Measurements from ENCODE around the gene BCL7C. TPM values are rescaled to one million over a fixed set of nuclear protein-coding genes. Genes with fewer than 3 reads are reported as not detected.

Gene BCL7C
- total and polyA plus RNA-seq, 8 donors, result 9.2 to 29.3 (median 11.2) TPM

DNA sequence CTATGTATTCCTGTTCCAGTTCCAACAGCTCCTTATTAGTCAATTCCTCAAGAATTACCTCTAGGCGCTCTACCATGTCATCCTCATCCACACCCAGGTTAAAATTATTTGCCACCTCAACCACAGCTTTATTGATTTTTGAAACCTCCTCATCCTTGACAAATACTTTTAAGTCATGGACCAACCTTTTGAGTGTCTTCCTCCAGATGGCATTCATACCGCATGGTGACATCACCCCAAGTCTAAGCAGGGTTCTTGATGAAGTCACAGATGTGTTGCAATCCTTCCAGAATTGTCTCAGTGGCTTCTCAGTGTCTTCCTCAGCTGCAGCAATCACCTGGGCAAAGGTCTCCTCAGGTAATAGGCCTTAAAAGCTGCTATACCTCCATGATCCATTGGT is 40.1 kb downstream of the BCL7C start:
- no peak overlapping the region for H3K27ac ChIP-seq
- H3K4me3 ChIP-seq, result no peak overlapping the region
- H3K36me3 ChIP-seq, result no peaks in the 10 kb centered on the region
- H3K4me1 ChIP-seq, result no peaks in the 10 kb centered on the region
- H3K27me3 ChIP-seq, result no peaks in the 10 kb centered on the region
- H3K9me3 ChIP-seq, result no peaks in the 10 kb centered on the region
- DNase-seq (no peak), ATAC-seq (no peak), FAIRE-seq (no peak)
- intact Hi-C loops (cut with DNase I), result no loop called here
- 96 to 100% methylated on average over 2 of the region's 2 CpGs for WGBS, 2 donors
- TF ChIP-seq, protein P1, sequence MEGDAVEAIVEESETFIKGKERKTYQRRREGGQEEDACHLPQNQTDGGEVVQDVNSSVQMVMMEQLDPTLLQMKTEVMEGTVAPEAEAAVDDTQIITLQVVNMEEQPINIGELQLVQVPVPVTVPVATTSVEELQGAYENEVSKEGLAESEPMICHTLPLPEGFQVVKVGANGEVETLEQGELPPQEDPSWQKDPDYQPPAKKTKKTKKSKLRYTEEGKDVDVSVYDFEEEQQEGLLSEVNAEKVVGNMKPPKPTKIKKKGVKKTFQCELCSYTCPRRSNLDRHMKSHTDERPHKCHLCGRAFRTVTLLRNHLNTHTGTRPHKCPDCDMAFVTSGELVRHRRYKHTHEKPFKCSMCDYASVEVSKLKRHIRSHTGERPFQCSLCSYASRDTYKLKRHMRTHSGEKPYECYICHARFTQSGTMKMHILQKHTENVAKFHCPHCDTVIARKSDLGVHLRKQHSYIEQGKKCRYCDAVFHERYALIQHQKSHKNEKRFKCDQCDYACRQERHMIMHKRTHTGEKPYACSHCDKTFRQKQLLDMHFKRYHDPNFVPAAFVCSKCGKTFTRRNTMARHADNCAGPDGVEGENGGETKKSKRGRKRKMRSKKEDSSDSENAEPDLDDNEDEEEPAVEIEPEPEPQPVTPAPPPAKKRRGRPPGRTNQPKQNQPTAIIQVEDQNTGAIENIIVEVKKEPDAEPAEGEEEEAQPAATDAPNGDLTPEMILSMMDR (IDR thresholded peaks at IDR 0.05), result no peak

DNA sequence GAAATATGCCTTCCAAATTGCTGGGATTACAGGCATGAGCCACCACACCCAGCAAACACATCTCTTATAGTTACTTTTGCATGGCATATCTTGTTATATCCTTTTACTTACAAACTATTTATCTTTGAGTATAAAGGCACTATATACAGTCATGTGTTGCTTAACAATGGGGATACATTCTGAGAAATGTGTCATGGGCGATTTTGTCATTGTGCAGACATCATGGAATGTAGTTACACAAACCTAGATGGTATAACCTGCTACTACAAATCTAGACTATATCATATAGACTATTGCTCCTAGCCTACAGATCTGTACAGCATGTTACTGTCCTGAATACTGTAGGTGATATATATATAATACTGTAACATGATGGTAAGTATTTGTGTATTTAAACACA is 43.6 kb downstream of the BCL7C start:
- no peak for ATAC-seq
- 39 to 54% methylated on average over 1 of the region's 1 CpG for WGBS, 2 donors
- TF ChIP-seq, protein P1 (IDR thresholded peaks at IDR 0.05), result no peak

DNA sequence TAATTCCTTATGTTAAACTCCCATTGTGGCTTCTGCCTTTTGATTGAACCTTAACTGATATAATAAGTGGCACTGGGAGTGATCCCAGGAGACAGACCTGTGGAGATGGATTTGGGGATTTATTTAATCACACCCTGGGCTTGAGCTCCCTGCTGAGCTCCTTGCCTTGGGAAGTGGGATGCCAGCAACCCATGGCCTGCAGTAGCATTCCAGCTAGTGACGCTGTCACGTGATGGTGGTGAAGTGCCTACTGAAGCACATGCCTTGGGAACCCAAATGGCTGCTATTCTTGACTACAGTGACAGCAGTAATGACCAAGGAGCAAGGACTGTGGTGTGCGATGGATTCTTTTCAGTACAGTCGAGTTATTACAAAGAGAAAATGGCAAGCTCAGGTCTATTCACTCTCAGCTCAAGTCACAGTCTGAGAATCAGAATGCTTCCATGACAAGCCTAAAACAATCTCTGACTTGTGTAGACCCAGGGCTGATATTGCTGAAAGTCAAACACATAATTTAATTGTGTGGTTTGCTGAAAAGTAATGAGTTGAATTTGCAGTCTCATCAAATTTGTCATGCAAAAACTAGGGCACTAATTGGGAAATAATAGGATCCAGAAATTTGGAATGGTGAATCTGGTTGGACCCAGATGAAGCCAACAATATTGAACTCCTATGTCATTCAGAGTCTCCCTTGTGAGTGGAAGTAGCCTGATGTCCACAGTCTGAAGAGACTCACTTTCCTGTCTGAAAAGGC is 47.1 kb downstream of the BCL7C start:
- Histone ChIP-seq H3K4me1 (peaks cover 0 to 5% (median 3%) of the 10 kb centered on the region in 3 donors), H3K27ac (no peak overlapping the region), H3K27me3 (no peaks in the 10 kb centered on the region), H3K9me3 (no peaks in the 10 kb centered on the region), H3K4me3 (no peak overlapping the region), H3K36me3 (no peaks in the 10 kb centered on the region)
- no peak for DNase-seq
- intact Hi-C loops (cut with DNase I), result loop anchor here in 2 of 3 donors (5.0 kb wide), 2 partner anchors 65 to 70 kb away; no protein-coding TSS in a partner anchor
- WGBS, 2 donors, result 82 to 84% methylated on average over 4 of the region's 4 CpGs
- no peak for FAIRE-seq
- ATAC-seq, result no peak
- TF ChIP-seq, protein P1 (IDR thresholded peaks at IDR 0.05), result no peak

More for the DNA sequence above, 43.6 kb downstream of the BCL7C start:
- no peaks in the 10 kb centered on the region for H3K9me3 ChIP-seq
- no peaks in the 10 kb centered on the region for H3K36me3 ChIP-seq
- DNase-seq, result no peak
- H3K4me1 ChIP-seq, result peaks cover 0 to 2% (median 0%) of the 10 kb centered on the region in 3 donors
- H3K27me3 ChIP-seq, result no peaks in the 10 kb centered on the region
- intact Hi-C loops (cut with DNase I), result no loop called here
- no peak for FAIRE-seq
- no peak overlapping the region for H3K4me3 ChIP-seq
- H3K27ac ChIP-seq, result no peak overlapping the region

DNA sequence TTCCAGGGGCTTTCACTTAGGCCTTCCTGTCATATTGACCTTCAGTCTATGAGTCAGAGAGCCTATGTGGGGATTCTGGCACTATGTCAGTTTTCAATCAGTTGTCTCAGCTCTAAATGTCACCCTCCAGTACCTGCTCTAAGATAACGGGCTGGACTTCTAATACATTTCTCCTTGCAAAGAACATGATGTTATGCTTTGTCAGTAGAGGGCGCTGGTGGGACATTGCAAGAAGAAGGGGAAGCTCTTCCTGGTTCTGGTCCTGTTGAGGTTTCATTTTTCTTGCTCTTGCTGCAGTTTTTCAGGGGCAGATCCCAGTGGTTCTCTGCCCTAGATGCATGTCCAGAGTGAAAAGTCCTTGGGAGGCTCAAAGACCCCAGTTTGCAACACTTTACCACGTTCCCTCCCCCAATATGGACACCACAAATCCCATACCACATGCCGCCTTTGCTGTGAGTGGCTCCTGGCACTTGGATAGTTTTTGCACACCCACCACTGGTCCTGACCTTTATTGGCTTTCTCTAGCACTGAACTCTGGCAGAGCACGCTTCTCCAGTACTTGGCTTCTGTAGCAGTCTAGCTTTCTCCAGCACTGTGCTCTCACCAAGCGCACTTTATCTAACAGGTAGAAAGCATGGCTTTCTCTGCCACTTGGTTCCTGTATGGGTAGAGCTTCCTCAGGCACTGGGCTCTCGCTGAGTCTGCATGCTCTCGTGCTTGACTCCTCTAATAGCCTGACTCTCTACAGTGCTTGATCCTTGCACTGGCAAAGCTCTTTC is 49.0 kb downstream of the BCL7C start:
- H3K27ac ChIP-seq, result peak overlapping the region in 2 of 4 donors; percentile 33 to 42
- FAIRE-seq, result no peak
- ATAC-seq, result peak; percentile 88 to 97 (median 94)
- 35 to 46% methylated on average over 8 of the region's 8 CpGs for WGBS, 2 donors
- H3K4me1 ChIP-seq, result peaks cover 5 to 7% (median 5%) of the 10 kb centered on the region in 3 donors
- intact Hi-C loops (cut with DNase I), result loop anchor here in 2 of 3 donors (5.0 kb wide), 2 partner anchors 67 to 72 kb away; no protein-coding TSS in a partner anchor
- H3K4me3 ChIP-seq, result peak overlapping the region in 2 of 4 donors; percentile 9 to 25
- no peaks in the 10 kb centered on the region for H3K9me3 ChIP-seq
- H3K27me3 ChIP-seq, result no peaks in the 10 kb centered on the region
- peak in 4 of 6 donors; percentile 60 to 86 (median 78) for DNase-seq
- TF ChIP-seq, protein P1 (IDR thresholded peaks at IDR 0.05), result peak; percentile 61 to 79 (median 76)
- no peaks in the 10 kb centered on the region for H3K36me3 ChIP-seq

All from pancreas (tissue), 10 donors.